ENCODE results near the gene TNFRSF11A. TPM values are rescaled to one million over a fixed set of nuclear protein-coding genes. Genes with fewer than 3 reads are reported as not detected.

TNFRSF11A gene
- total RNA-seq, 1 experiment from 2014 or later = 3.2 TPM

- H3K9ac ChIP-seq (ENCODE audit: low read length) = no peak overlapping the region
- no peak overlapping the region for H3K4me3 ChIP-seq (replicated peaks in 1 of 2; ENCODE audit: low read depth in 1 of 2, low read length in 2 of 2)
- no peak overlapping the region for H3K27ac ChIP-seq (ENCODE audit: low read depth, low read length)
- H3K79me2 ChIP-seq (ENCODE audit: insufficient read depth, low read length) = no peaks in the 10 kb centered on the region
- H4K20me1 ChIP-seq (ENCODE audit: insufficient read depth) = no peaks in the 10 kb centered on the region
- H2AFZ ChIP-seq (ENCODE audit: low read depth, low read length, poor library complexity, severe bottlenecking) = no peak overlapping the region
- DNase-seq (ENCODE audit: low read depth, low spot score) (no peak), ATAC-seq (no peak)
- no peaks in the 10 kb centered on the region for H3K36me3 ChIP-seq (ENCODE audit: control insufficient read depth in 1 of 2, insufficient read depth in 2 of 2, low read length in 2 of 2)
- ChIA-PET CTCF (no interaction called here), RAD21 (ENCODE audit: low non-redundant PET in 1 of 2, low total read pairs in 2 of 2, uncharacterized antibody in 2 of 2, unreplicated experiment in 2 of 2) (no interaction called here), POLR2A (no interaction called here)
- H3K9me3 ChIP-seq (ENCODE audit: control insufficient read depth in 1 of 2, insufficient read depth in 1 of 2, low read depth in 1 of 2, low read length in 2 of 2) = no peaks in the 10 kb centered on the region
- no TSS peak for BruUV-seq (replicated peaks)
- H3K4me2 ChIP-seq (ENCODE audit: low read length) = no peak overlapping the region
- intact Hi-C loops (cut with micrococcal nuclease) = no loop called here
- H3K4me1 ChIP-seq (ENCODE audit: control insufficient read depth in 1 of 2, insufficient read depth in 2 of 2, low read length in 2 of 2) = no peaks in the 10 kb centered on the region
- no peak for TF ChIP-seq POLR2AphosphoS5 (IDR thresholded peaks at IDR 0.05; ENCODE audit: low read depth, low read length)
- TF ChIP-seq JUND (IDR thresholded peaks at IDR 0.05) = no peak
- no peak for TF ChIP-seq ZBTB33 (IDR thresholded peaks at IDR 0.05; ENCODE audit: extremely low read depth, insufficient replicate concordance, low read length)
- TF ChIP-seq ELF1 (IDR thresholded peaks at IDR 0.05; ENCODE audit: borderline replicate concordance, low read depth) = no peak
- no peak for TF ChIP-seq EGR1 (IDR thresholded peaks at IDR 0.05; ENCODE audit: low read depth)
- TF ChIP-seq ATF3 (IDR thresholded peaks at IDR 0.05) = no peak
- TF ChIP-seq POLR2A (IDR thresholded peaks at IDR 0.05; ENCODE audit: borderline replicate concordance, extremely low read depth, insufficient read depth, insufficient read length) = no peak
- TF ChIP-seq TCF7L2 (IDR thresholded peaks at IDR 0.05; ENCODE audit: borderline replicate concordance, extremely low read depth, insufficient read depth, insufficient read length) = no peak
- TF ChIP-seq SP1 (IDR thresholded peaks at IDR 0.05; ENCODE audit: low read depth) = no peak
- no peak for TF ChIP-seq EZH2 (IDR thresholded peaks at IDR 0.05)
- TF ChIP-seq CBX3 (IDR thresholded peaks at IDR 0.05; ENCODE audit: low read depth) = no peak
- TF ChIP-seq SIN3A (IDR thresholded peaks at IDR 0.05; ENCODE audit: low read depth) = no peak
- no peak for TF ChIP-seq FOSL1 (IDR thresholded peaks at IDR 0.05; ENCODE audit: low read depth)
- TF ChIP-seq ZNF274 (IDR thresholded peaks at IDR 0.05; ENCODE audit: low read depth, low read length) = no peak
- no peak for TF ChIP-seq MAX (IDR thresholded peaks at IDR 0.05)
- no peak for TF ChIP-seq SRF (IDR thresholded peaks at IDR 0.05; ENCODE audit: low read depth)
- TF ChIP-seq CEBPB (IDR thresholded peaks at IDR 0.05; ENCODE audit: low read depth) = no peak
- no peak for TF ChIP-seq CTCF (IDR thresholded peaks at IDR 0.05 in 2 of 3, conservative IDR thresholded peaks at IDR 0.05 in 1 of 3; ENCODE audit: borderline replicate concordance in 1 of 3, insufficient read depth in 1 of 3, low read depth in 2 of 3, low read length in 2 of 3)
- no peaks in the 10 kb centered on the region for H3K9me2 ChIP-seq (ENCODE audit: insufficient read depth)
- no peaks in the 10 kb centered on the region for H3K27me3 ChIP-seq (ENCODE audit: insufficient read depth, low read length)
Observed at GRCh38 chr18:62353170-62353569, 28.1 kb downstream of the TNFRSF11A start.

Data from HCT116 (cell line).